Activated CD4-positive, alpha-beta memory T cell treated with anti-CD3 and anti-CD28 coated beads, Interleukin-2, amount 10 ng/mL, durations not matched to agents 7 days and 5 days (primary cell): ENCODE data around the gene SMIM8. TPM values are rescaled to one million over a fixed set of nuclear protein-coding genes. Genes with fewer than 3 reads are reported as not detected.
A peak's percentile ranks its signal among the peaks of the same experiment; 100 is the strongest.
"Not testable (repeated sequence)": the region's sequence is repeated elsewhere in the genome, so short reads cannot be mapped to it uniquely, and the experiment has no call there.

Experiments
- CTCF ChIA-PET: fragments of 350-600 bp; sonication (Branson Sonifier 250); formaldehyde crosslinking; loops from one replicate; lab custom pipeline; 2021; ENCODE audit warnings: antibody characterized with exemption, inconsistent platforms; lab: Charles Lee
- POLR2A ChIA-PET: fragments of 350-600 bp; sonication (Branson Sonifier 250); formaldehyde crosslinking; loops from one replicate; lab custom pipeline; 2021; ENCODE audit warnings: antibody characterized with exemption; lab: Charles Lee
- DNase-seq: peaks from one replicate; pipeline ENCODE4 v3.0.0-alpha.2; 2020
- H3K27ac Mint-ChIP-seq: one replicate; pipeline ENCODE4 v1.8.0; 2021; ENCODE audit warnings: mild to moderate bottlenecking, mixed read lengths
- H3K27me3 Mint-ChIP-seq: one replicate; pipeline ENCODE4 v1.8.0; 2021; ENCODE audit warnings: mixed read lengths
- H3K36me3 Mint-ChIP-seq: one replicate; pipeline ENCODE4 v1.8.0; 2021; ENCODE audit warnings: low read depth, mixed read lengths
- H3K4me1 Mint-ChIP-seq: one replicate; pipeline ENCODE4 v1.8.0; 2021; ENCODE audit warnings: mixed read lengths
- H3K4me3 Mint-ChIP-seq: one replicate; pipeline ENCODE4 v1.8.0; 2021; ENCODE audit warnings: mild to moderate bottlenecking, mixed read lengths
- H3K9me3 Mint-ChIP-seq: one replicate; pipeline ENCODE4 v1.8.0; 2021; ENCODE audit warnings: mixed read lengths
- total RNA-seq, 2 experiments: library from RNA; stranded (reverse); gene quantifications; one replicate each; pipeline ENCODE4 v1.2.3, GENCODE V29; 2021

SMIM8 gene
- total RNA-seq, 2 experiments from 2014 or later, result 6.5 to 7.1 TPM

GRCh38 chr6:87301277-87301676 lies 21.1 kb upstream of the SMIM8 start:
- H3K36me3 Mint-ChIP-seq, H3K4me1 Mint-ChIP-seq, POLR2A ChIA-PET, H3K9me3 Mint-ChIP-seq, DNase-seq, H3K4me3 Mint-ChIP-seq, CTCF ChIA-PET, H3K27ac Mint-ChIP-seq: not testable (repeated sequence)
- H3K27me3 Mint-ChIP-seq, result peaks cover 37% of the 10 kb centered on the region

GRCh38 chr6:87308970-87309369 lies 13.4 kb upstream of the SMIM8 start:
- H3K4me3 Mint-ChIP-seq, result no peak overlapping the region
- no peaks in the 10 kb centered on the region for H3K4me1 Mint-ChIP-seq
- no peak overlapping the region for H3K27ac Mint-ChIP-seq
- H3K36me3 Mint-ChIP-seq, result no peaks in the 10 kb centered on the region
- no peak for DNase-seq
- peaks cover 3% of the 10 kb centered on the region for H3K9me3 Mint-ChIP-seq
- ChIA-PET CTCF (no interaction called here), POLR2A (interaction anchor here (0.5 kb wide), 1 partner anchor 315 kb away, joined by 3 read pairs; no protein-coding TSS in a partner anchor)
- peaks cover 30% of the 10 kb centered on the region for H3K27me3 Mint-ChIP-seq

- no peaks in the 10 kb centered on the region for H3K36me3 Mint-ChIP-seq
- no peak for DNase-seq
- no peaks in the 10 kb centered on the region for H3K4me1 Mint-ChIP-seq
- ChIA-PET POLR2A (no interaction called here), CTCF (interaction anchor here (2.0 kb wide), 1 partner anchor 10 kb away, joined by 5 read pairs; the partner anchor contains the start of gene SMIM8)
- peaks cover 37% of the 10 kb centered on the region for H3K27me3 Mint-ChIP-seq
- no peak overlapping the region for H3K4me3 Mint-ChIP-seq
- H3K9me3 Mint-ChIP-seq, result no peaks in the 10 kb centered on the region
- no peak overlapping the region for H3K27ac Mint-ChIP-seq
These were observed 9.5 kb upstream of the SMIM8 start for GRCh38 chr6:87312860-87313259.

- no peaks in the 10 kb centered on the region for H3K36me3 Mint-ChIP-seq
- CTCF ChIA-PET, result no interaction called here
- no peaks in the 10 kb centered on the region for H3K4me1 Mint-ChIP-seq
- peaks cover 32% of the 10 kb centered on the region for H3K27me3 Mint-ChIP-seq
- DNase-seq, result no peak
- no peak overlapping the region for H3K27ac Mint-ChIP-seq
- no peaks in the 10 kb centered on the region for H3K9me3 Mint-ChIP-seq
- POLR2A ChIA-PET, result no interaction called here
- H3K4me3 Mint-ChIP-seq, result no peak overlapping the region
These were observed 7.3 kb upstream of the SMIM8 start for GRCh38 chr6:87315071-87315470.

GRCh38 chr6:87319271-87319987 lies 3.0 kb upstream of the SMIM8 start:
- ChIA-PET POLR2A (no interaction called here), CTCF (no interaction called here)
- DNase-seq, result no peak
- H3K36me3 Mint-ChIP-seq, result no peaks in the 10 kb centered on the region
- H3K27ac Mint-ChIP-seq, result no peak overlapping the region
- H3K27me3 Mint-ChIP-seq, result peaks cover 8% of the 10 kb centered on the region
- no peak overlapping the region for H3K4me3 Mint-ChIP-seq
- H3K9me3 Mint-ChIP-seq, result no peaks in the 10 kb centered on the region
- H3K4me1 Mint-ChIP-seq, result peaks cover 15% of the 10 kb centered on the region

GRCh38 chr6:87323880-87324279 lies 1.5 kb downstream of the SMIM8 start:
- H3K9me3 Mint-ChIP-seq, CTCF ChIA-PET, H3K27ac Mint-ChIP-seq, H3K27me3 Mint-ChIP-seq, DNase-seq, H3K36me3 Mint-ChIP-seq, POLR2A ChIA-PET: not testable (repeated sequence)
- H3K4me1 Mint-ChIP-seq, result peaks cover 15% of the 10 kb centered on the region
- H3K4me3 Mint-ChIP-seq, result peak overlapping the region; percentile 48

- Mint-ChIP-seq H3K36me3 (peaks cover 20% of the 10 kb centered on the region), H3K9me3 (peaks cover 4% of the 10 kb centered on the region), H3K4me3 (no peak overlapping the region), H3K27me3 (no peaks in the 10 kb centered on the region), H3K4me1 (peaks cover 13% of the 10 kb centered on the region), H3K27ac (no peak overlapping the region)
- POLR2A ChIA-PET, result no interaction called here
- CTCF ChIA-PET, result interaction anchor here (1.7 kb wide), 1 partner anchor 9 kb away, joined by 11 read pairs; the partner anchor contains the start of gene SMIM8
- no peak for DNase-seq
These were observed 8.6 kb downstream of the SMIM8 start for GRCh38 chr6:87330961-87331360.

GRCh38 chr6:87333033-87333432 lies 10.6 kb downstream of the SMIM8 start:
- Mint-ChIP-seq H3K27me3 (no peaks in the 10 kb centered on the region), H3K4me3 (no peak overlapping the region), H3K9me3 (no peaks in the 10 kb centered on the region), H3K4me1 (peaks cover 13% of the 10 kb centered on the region), H3K27ac (no peak overlapping the region), H3K36me3 (peaks cover 17% of the 10 kb centered on the region)
- ChIA-PET CTCF (no interaction called here), POLR2A (no interaction called here)
- no peak for DNase-seq

GRCh38 chr6:87333591-87334181 lies 11.3 kb downstream of the SMIM8 start:
- H3K9me3 Mint-ChIP-seq, result no peaks in the 10 kb centered on the region
- DNase-seq, result no peak
- H3K4me3 Mint-ChIP-seq, result no peak overlapping the region
- H3K4me1 Mint-ChIP-seq, result peaks cover 13% of the 10 kb centered on the region
- H3K27ac Mint-ChIP-seq, result no peak overlapping the region
- ChIA-PET POLR2A (no interaction called here), CTCF (no interaction called here)
- H3K36me3 Mint-ChIP-seq, result peaks cover 17% of the 10 kb centered on the region
- no peaks in the 10 kb centered on the region for H3K27me3 Mint-ChIP-seq

GRCh38 chr6:87334683-87335082 lies 12.3 kb downstream of the SMIM8 start:
- no peaks in the 10 kb centered on the region for H3K27me3 Mint-ChIP-seq
- H3K4me1 Mint-ChIP-seq, result peaks cover 13% of the 10 kb centered on the region
- H3K9me3 Mint-ChIP-seq, result no peaks in the 10 kb centered on the region
- H3K36me3 Mint-ChIP-seq, result peaks cover 13% of the 10 kb centered on the region
- DNase-seq, result no peak
- CTCF ChIA-PET, result interaction anchor here (1.8 kb wide), 1 partner anchor 13 kb away, joined by 4 read pairs; no protein-coding TSS in a partner anchor
- no peak overlapping the region for H3K4me3 Mint-ChIP-seq
- POLR2A ChIA-PET, result no interaction called here
- no peak overlapping the region for H3K27ac Mint-ChIP-seq

- no peak for DNase-seq
- Mint-ChIP-seq H3K9me3 (no peaks in the 10 kb centered on the region), H3K36me3 (peaks cover 12% of the 10 kb centered on the region), H3K27me3 (no peaks in the 10 kb centered on the region), H3K27ac (no peak overlapping the region), H3K4me3 (no peak overlapping the region), H3K4me1 (peaks cover 13% of the 10 kb centered on the region)
- POLR2A ChIA-PET, result no interaction called here
- CTCF ChIA-PET, result interaction anchor here (1.8 kb wide), 1 partner anchor 15 kb away, joined by 4 read pairs; no protein-coding TSS in a partner anchor
These were observed 14.0 kb downstream of the SMIM8 start for GRCh38 chr6:87336367-87336766.

GRCh38 chr6:87340230-87340629 lies 17.8 kb downstream of the SMIM8 start:
- ChIA-PET CTCF (no interaction called here), POLR2A (no interaction called here)
- Mint-ChIP-seq H3K4me1 (no peaks in the 10 kb centered on the region), H3K36me3 (no peaks in the 10 kb centered on the region), H3K27ac (no peak overlapping the region), H3K27me3 (no peaks in the 10 kb centered on the region), H3K9me3 (no peaks in the 10 kb centered on the region), H3K4me3 (no peak overlapping the region)
- DNase-seq, result no peak

GRCh38 chr6:87341158-87341557 lies 18.8 kb downstream of the SMIM8 start:
- Mint-ChIP-seq H3K4me3 (no peak overlapping the region), H3K9me3 (no peaks in the 10 kb centered on the region), H3K27me3 (no peaks in the 10 kb centered on the region), H3K36me3 (no peaks in the 10 kb centered on the region), H3K27ac (no peak overlapping the region), H3K4me1 (no peaks in the 10 kb centered on the region)
- CTCF ChIA-PET, result no interaction called here
- no peak for DNase-seq
- POLR2A ChIA-PET, result no interaction called here
